Osteocyte (in vitro differentiated cells): ENCODE measurements around the gene AMOT. TPM values are rescaled to one million over a fixed set of nuclear protein-coding genes. Genes with fewer than 3 reads are reported as not detected.

Experiments
- DNase-seq: peaks from one replicate; pipeline ENCODE4 v3.0.0; 2021; ENCODE audit warnings: mixed read lengths; ENCODE audit not compliant: unreplicated experiment; ENCODE audit errors: extremely low spot score
- H3K27ac Mint-ChIP-seq: one replicate; pipeline ENCODE4 v1.8.0; 2021; ENCODE audit warnings: mild to moderate bottlenecking, mixed read lengths; ENCODE audit not compliant: unreplicated experiment
- H3K27me3 Mint-ChIP-seq: one replicate; pipeline ENCODE4 v1.8.0; 2021; ENCODE audit warnings: mixed read lengths; ENCODE audit not compliant: unreplicated experiment
- H3K36me3 Mint-ChIP-seq: one replicate; pipeline ENCODE4 v1.8.0; 2021; ENCODE audit warnings: mixed read lengths; ENCODE audit not compliant: unreplicated experiment
- H3K4me1 Mint-ChIP-seq: one replicate; pipeline ENCODE4 v1.8.0; 2021; ENCODE audit warnings: mixed read lengths; ENCODE audit not compliant: unreplicated experiment
- H3K4me3 Mint-ChIP-seq: one replicate; pipeline ENCODE4 v1.8.0; 2021; ENCODE audit warnings: mild to moderate bottlenecking, moderate library complexity, mixed read lengths; ENCODE audit not compliant: unreplicated experiment
- H3K9me3 Mint-ChIP-seq: one replicate; pipeline ENCODE4 v1.8.0; 2021; ENCODE audit warnings: mixed read lengths; ENCODE audit not compliant: unreplicated experiment
- CTCF ChIP-seq: fragments of 200-600 bp; sonication (generic); IDR thresholded peaks from 2 replicates; pipeline ENCODE4 v1.5.0; 2021; ENCODE audit warnings: antibody characterized with exemption, mild to moderate bottlenecking, moderate library complexity
- total RNA-seq: library from RNA; stranded (reverse); gene quantifications from 2 replicates; pipeline ENCODE4 v1.2.1, GENCODE V29; 2021

AMOT gene
- total RNA-seq, 1 donor from 2014 or later: 7.2 TPM

- no peak overlapping the region for H3K4me3 Mint-ChIP-seq
- no peaks in the 10 kb centered on the region for H3K36me3 Mint-ChIP-seq
- H3K27me3 Mint-ChIP-seq: peaks cover 3% of the 10 kb centered on the region
These were observed 81.1 kb downstream of the AMOT start for GRCh38 chrX:112759512-112759911.

GRCh38 chrX:112757946-112758345 lies 82.7 kb downstream of the AMOT start:
- no peak for TF ChIP-seq CTCF
- DNase-seq: no peak
- Mint-ChIP-seq H3K4me3 (no peak overlapping the region), H3K9me3 (no peaks in the 10 kb centered on the region), H3K4me1 (peaks cover 4% of the 10 kb centered on the region), H3K27ac (no peak overlapping the region), H3K27me3 (peaks cover 4% of the 10 kb centered on the region), H3K36me3 (no peaks in the 10 kb centered on the region)

More at GRCh38 chrX:112759512-112759911, 81.1 kb downstream of the AMOT start:
- Mint-ChIP-seq H3K9me3 (no peaks in the 10 kb centered on the region), H3K4me1 (peaks cover 4% of the 10 kb centered on the region), H3K27ac (no peak overlapping the region)
- no peak for TF ChIP-seq CTCF
- no peak for DNase-seq

GRCh38 chrX:112753116-112753515 lies 87.5 kb downstream of the AMOT start:
- no peak overlapping the region for H3K4me3 Mint-ChIP-seq

GRCh38 chrX:112751076-112751475 lies 89.6 kb downstream of the AMOT start:
- Mint-ChIP-seq H3K4me3 (no peak overlapping the region), H3K4me1 (no peaks in the 10 kb centered on the region), H3K36me3 (no peaks in the 10 kb centered on the region), H3K27me3 (peaks cover 2% of the 10 kb centered on the region), H3K27ac (no peak overlapping the region), H3K9me3 (no peaks in the 10 kb centered on the region)
- DNase-seq: no peak
- no peak for TF ChIP-seq CTCF

More at GRCh38 chrX:112753116-112753515, 87.5 kb downstream of the AMOT start:
- Mint-ChIP-seq H3K9me3 (no peaks in the 10 kb centered on the region), H3K4me1 (no peaks in the 10 kb centered on the region), H3K27ac (no peak overlapping the region), H3K27me3 (peaks cover 2% of the 10 kb centered on the region), H3K36me3 (no peaks in the 10 kb centered on the region)
- DNase-seq: no peak
- TF ChIP-seq CTCF: no peak

GRCh38 chrX:112746812-112747595 lies 93.6 kb downstream of the AMOT start:
- Mint-ChIP-seq H3K9me3 (no peaks in the 10 kb centered on the region), H3K36me3 (no peaks in the 10 kb centered on the region), H3K27me3 (peaks cover 8% of the 10 kb centered on the region), H3K4me3 (no peak overlapping the region), H3K4me1 (no peaks in the 10 kb centered on the region), H3K27ac (no peak overlapping the region)
- no peak for TF ChIP-seq CTCF
- DNase-seq: no peak
